Left ventricle myocardium inferior (tissue), 1 donor: ENCODE data around the gene GRM8. TPM values are rescaled to one million over a fixed set of nuclear protein-coding genes. Genes with fewer than 3 reads are reported as not detected.

Experiments
- DNase-seq: peaks from one replicate; pipeline ENCODE4 v3.0.0-alpha.2; 2020
- H3K27ac ChIP-seq: fragments of 200-600 bp; replicated peaks from 2 replicates; pipeline ENCODE4 v1.8.0; 2021
- H3K27me3 ChIP-seq: fragments of 200-600 bp; 2 replicates; pipeline ENCODE4 v1.8.0; 2021; ENCODE audit warnings: low read depth
- H3K36me3 ChIP-seq: fragments of 200-600 bp; 2 replicates; pipeline ENCODE4 v1.8.0; 2021
- H3K4me1 ChIP-seq: fragments of 200-600 bp; 2 replicates; pipeline ENCODE4 v1.8.0; 2021
- H3K4me3 ChIP-seq: fragments of 200-600 bp; 2 replicates; pipeline ENCODE4 v1.8.0; 2021; ENCODE audit warnings: mild to moderate bottlenecking, moderate library complexity
- H3K9me3 ChIP-seq: fragments of 200-600 bp; replicated peaks from 2 replicates; pipeline ENCODE4 v1.8.0; 2021
- CTCF ChIP-seq: fragments of 200-600 bp; IDR thresholded peaks from 2 replicates; pipeline ENCODE4 v1.8.0; 2021; ENCODE audit warnings: antibody characterized with exemption, mild to moderate bottlenecking, borderline replicate concordance
- intact Hi-C: fragments of 100-400 bp; cut with micrococcal nuclease; formaldehyde crosslinking; loops from one replicate; pipeline ENCODE4 v1.11.0; 2022
- total RNA-seq: library from RNA; stranded (reverse); fragmentation: NEBNext Ultra II Directional; extraction: Animal tissue kit (Norgen Biotek cat#: 25700); gene quantifications from one replicate; pipeline ENCODE4 v1.2.1, GENCODE V29; 2021
- donor health status: DM: no; HTN: yes; CAD: no; lungs with severe emphysema.

GRM8 gene
- total RNA-seq, 1 donor from 2014 or later: 0.69 TPM

GRCh38 chr7:126718419-126718818 is 534.3 kb downstream of the GRM8 start:
- no peak for DNase-seq
- TF ChIP-seq CTCF: no peak
- no peaks in the 10 kb centered on the region for H3K9me3 ChIP-seq
- no peaks in the 10 kb centered on the region for H3K36me3 ChIP-seq
- no peaks in the 10 kb centered on the region for H3K27me3 ChIP-seq
- intact Hi-C loops: no loop called here
- no peaks in the 10 kb centered on the region for H3K4me1 ChIP-seq
- H3K4me3 ChIP-seq: no peak overlapping the region
- no peak overlapping the region for H3K27ac ChIP-seq

GRCh38 chr7:126716321-126716720 is 536.4 kb downstream of the GRM8 start:
- TF ChIP-seq CTCF: no peak
- no peaks in the 10 kb centered on the region for H3K36me3 ChIP-seq
- H3K9me3 ChIP-seq: peaks cover 11% of the 10 kb centered on the region
- H3K27ac ChIP-seq: no peak overlapping the region
- DNase-seq: no peak
- H3K27me3 ChIP-seq: no peaks in the 10 kb centered on the region
- no peak overlapping the region for H3K4me3 ChIP-seq
- intact Hi-C loops: no loop called here
- H3K4me1 ChIP-seq: no peaks in the 10 kb centered on the region

GRCh38 chr7:126715076-126715475 is 537.7 kb downstream of the GRM8 start:
- Histone ChIP-seq H3K4me3 (no peak overlapping the region), H3K9me3 (peaks cover 18% of the 10 kb centered on the region), H3K36me3 (no peaks in the 10 kb centered on the region), H3K27me3 (no peaks in the 10 kb centered on the region), H3K4me1 (no peaks in the 10 kb centered on the region), H3K27ac (no peak overlapping the region)
- no peak for DNase-seq
- no peak for TF ChIP-seq CTCF
- intact Hi-C loops: no loop called here

- intact Hi-C loops: no loop called here
- Histone ChIP-seq H3K27ac (no peak overlapping the region), H3K9me3 (no peaks in the 10 kb centered on the region), H3K27me3 (no peaks in the 10 kb centered on the region), H3K4me1 (no peaks in the 10 kb centered on the region), H3K4me3 (no peak overlapping the region), H3K36me3 (no peaks in the 10 kb centered on the region)
- no peak for DNase-seq
- no peak for TF ChIP-seq CTCF
Observed at GRCh38 chr7:126702242-126703016, 550.3 kb downstream of the GRM8 start.

GRCh38 chr7:126700807-126701604 is 551.7 kb downstream of the GRM8 start:
- no peak for DNase-seq
- no peaks in the 10 kb centered on the region for H3K36me3 ChIP-seq
- H3K27me3 ChIP-seq: no peaks in the 10 kb centered on the region
- no peaks in the 10 kb centered on the region for H3K9me3 ChIP-seq
- H3K4me1 ChIP-seq: no peaks in the 10 kb centered on the region
- no peak overlapping the region for H3K4me3 ChIP-seq
- intact Hi-C loops: no loop called here
- H3K27ac ChIP-seq: no peak overlapping the region
- no peak for TF ChIP-seq CTCF
